Measurements from ENCODE around the gene ARHGAP44. TPM values are rescaled to one million over a fixed set of nuclear protein-coding genes. Genes with fewer than 3 reads are reported as not detected.

The ARHGAP44 gene
- total RNA-seq (2014; rRNA removed): 0.40 and 1.1 TPM in 2 replicates
- percentile 19 among the genes with signal in this experiment for Bru-seq, nascent RNA
- percentile 13 among the genes with signal in this experiment for BruChase-seq, experiment 1, labeled RNA remaining after a 6-hour chase
- BruChase-seq, experiment 2, labeled RNA remaining after a 2-hour chase: percentile 10 among the genes with signal in this experiment
- long read RNA-seq, full-length matches to known transcripts: 1 of 1 reads
- long read RNA-seq, partial matches to known transcripts: 0 of 1 reads
- long read RNA-seq, other reads (novel, unspliced or antisense): 0 of 1 reads

DNA sequence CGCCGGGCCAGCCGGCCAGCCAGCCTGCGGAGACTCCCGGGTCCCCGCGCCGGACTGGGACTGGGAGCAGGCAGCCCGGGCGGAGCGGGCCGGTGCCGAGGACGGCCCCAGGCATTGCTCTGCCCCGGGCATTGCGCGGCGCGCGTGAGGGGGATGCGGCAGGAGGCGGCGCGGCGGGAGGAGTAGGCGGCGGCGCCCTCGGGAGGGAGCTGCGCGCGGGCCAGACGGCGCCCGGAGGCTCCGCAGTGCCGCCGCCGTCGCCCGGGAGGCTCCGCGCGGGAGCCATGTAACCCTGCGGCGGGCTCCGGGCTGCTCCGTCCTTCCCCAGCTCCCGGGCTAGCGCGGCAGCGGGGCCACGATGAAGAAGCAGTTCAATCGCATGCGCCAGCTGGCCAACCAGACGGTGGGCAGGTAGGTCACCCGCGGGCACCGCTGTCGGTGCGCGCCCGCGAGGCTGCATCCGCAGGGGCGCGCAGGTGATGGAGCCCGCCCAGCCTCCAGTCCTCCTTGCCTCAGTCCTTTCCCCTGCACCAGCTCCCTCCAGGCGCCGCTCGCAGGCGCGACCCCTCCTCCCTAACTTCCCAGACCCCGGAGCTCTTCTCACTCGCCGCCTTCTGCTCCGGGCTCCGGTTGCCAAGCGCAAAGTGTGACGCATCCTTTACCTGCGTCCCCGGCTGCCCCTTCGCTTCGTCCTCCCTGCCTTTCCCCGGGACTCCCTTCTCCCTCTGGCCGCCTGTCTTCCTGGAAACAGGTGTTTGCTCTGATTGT, at the start of gene ARHGAP44:
Gene ARHGAP44, plus strand, starts transcription at position 18 of the 768 bp plus-strand sequence. Its CDS starts 341 bp downstream, at position 359.
- Histone ChIP-seq H3K36me3 (ENCODE audit: low read depth, low read length) (no peaks in the 10 kb centered on the region), H3K27ac (ENCODE audit: low read length) (no peak within 1 kb of the TSS), H3K4me3 (ENCODE audit: low read length) (peak within 1 kb of the TSS; percentile 60), H4K20me1 (ENCODE audit: low read length) (no peaks in the 10 kb centered on the region), H3K4me2 (ENCODE audit: low read length) (peak within 1 kb of the TSS; percentile 74), H2AFZ (ENCODE audit: low read length) (peak within 1 kb of the TSS; percentile 56; the same call in 1 of the 2 replicates), H3K9ac (ENCODE audit: low read length) (no peak within 1 kb of the TSS), H3K27me3 (ENCODE audit: low read length) (peaks cover 31% of the 10 kb centered on the region), H3K79me2 (ENCODE audit: low read length) (no peaks in the 10 kb centered on the region), H3K9me3 (ENCODE audit: low read length) (no peaks in the 10 kb centered on the region), H3K9me2 (replicated peaks; ENCODE audit: low read length) (no peaks in the 10 kb centered on the region), H3F3A (ENCODE audit: low read length, unreplicated experiment) (no peaks in the 10 kb centered on the region), H3K4me1 (ENCODE audit: insufficient read depth, low read length) (no peaks in the 10 kb centered on the region)
- DNase-seq (no peak), ATAC-seq (peak; percentile 76)
- POLR2A ChIA-PET (ENCODE audit: unreplicated experiment): no interaction called here
- intact Hi-C loops (cut with micrococcal nuclease): no loop called here
- BruUV-seq (replicated peaks): no TSS peak
- no peak for TF ChIP-seq EZH2 (IDR thresholded peaks at IDR 0.05; ENCODE audit: low read length, unreplicated experiment)
- no peak for TF ChIP-seq EZH2phosphoT487 (IDR thresholded peaks at IDR 0.05; ENCODE audit: borderline replicate concordance, low read length)
- TF ChIP-seq, protein P1, sequence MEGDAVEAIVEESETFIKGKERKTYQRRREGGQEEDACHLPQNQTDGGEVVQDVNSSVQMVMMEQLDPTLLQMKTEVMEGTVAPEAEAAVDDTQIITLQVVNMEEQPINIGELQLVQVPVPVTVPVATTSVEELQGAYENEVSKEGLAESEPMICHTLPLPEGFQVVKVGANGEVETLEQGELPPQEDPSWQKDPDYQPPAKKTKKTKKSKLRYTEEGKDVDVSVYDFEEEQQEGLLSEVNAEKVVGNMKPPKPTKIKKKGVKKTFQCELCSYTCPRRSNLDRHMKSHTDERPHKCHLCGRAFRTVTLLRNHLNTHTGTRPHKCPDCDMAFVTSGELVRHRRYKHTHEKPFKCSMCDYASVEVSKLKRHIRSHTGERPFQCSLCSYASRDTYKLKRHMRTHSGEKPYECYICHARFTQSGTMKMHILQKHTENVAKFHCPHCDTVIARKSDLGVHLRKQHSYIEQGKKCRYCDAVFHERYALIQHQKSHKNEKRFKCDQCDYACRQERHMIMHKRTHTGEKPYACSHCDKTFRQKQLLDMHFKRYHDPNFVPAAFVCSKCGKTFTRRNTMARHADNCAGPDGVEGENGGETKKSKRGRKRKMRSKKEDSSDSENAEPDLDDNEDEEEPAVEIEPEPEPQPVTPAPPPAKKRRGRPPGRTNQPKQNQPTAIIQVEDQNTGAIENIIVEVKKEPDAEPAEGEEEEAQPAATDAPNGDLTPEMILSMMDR (conservative IDR thresholded peaks at IDR 0.05; ENCODE audit: low read depth, low read length): no peak
- CTCF ChIA-PET: no interaction called here

GRCh38 chr17:12739500-12739899, 49.8 kb upstream of the ARHGAP44 start:
- no TSS peak for BruUV-seq (replicated peaks)
- ATAC-seq (no peak), DNase-seq (no peak)
- Histone ChIP-seq H3K79me2 (ENCODE audit: low read length) (no peaks in the 10 kb centered on the region), H2AFZ (ENCODE audit: low read length) (no peak overlapping the region), H3K4me2 (ENCODE audit: low read length) (no peak overlapping the region), H3K27me3 (ENCODE audit: low read length) (peaks cover 42% of the 10 kb centered on the region), H3F3A (ENCODE audit: low read length, unreplicated experiment) (no peaks in the 10 kb centered on the region), H3K9me3 (ENCODE audit: low read length) (no peaks in the 10 kb centered on the region), H3K4me3 (ENCODE audit: low read length) (no peak overlapping the region), H4K20me1 (ENCODE audit: low read length) (no peaks in the 10 kb centered on the region), H3K36me3 (ENCODE audit: low read depth, low read length) (no peaks in the 10 kb centered on the region), H3K27ac (ENCODE audit: low read length) (no peak overlapping the region), H3K4me1 (ENCODE audit: insufficient read depth, low read length) (no peaks in the 10 kb centered on the region), H3K9ac (ENCODE audit: low read length) (no peak overlapping the region), H3K9me2 (replicated peaks; ENCODE audit: low read length) (no peaks in the 10 kb centered on the region)
- ChIA-PET CTCF (no interaction called here), POLR2A (ENCODE audit: unreplicated experiment) (no interaction called here)
- intact Hi-C loops (cut with micrococcal nuclease): no loop called here
- TF ChIP-seq, protein P1 (conservative IDR thresholded peaks at IDR 0.05; ENCODE audit: low read depth, low read length): no peak
- TF ChIP-seq EZH2 (IDR thresholded peaks at IDR 0.05; ENCODE audit: low read length, unreplicated experiment) (no peak), EZH2phosphoT487 (IDR thresholded peaks at IDR 0.05; ENCODE audit: borderline replicate concordance, low read length) (no peak)

- Histone ChIP-seq H3K79me2 (ENCODE audit: low read length) (no peaks in the 10 kb centered on the region), H3K9me3 (ENCODE audit: low read length) (no peaks in the 10 kb centered on the region), H3K9me2 (replicated peaks; ENCODE audit: low read length) (no peaks in the 10 kb centered on the region), H3K36me3 (ENCODE audit: low read depth, low read length) (no peaks in the 10 kb centered on the region), H3K27ac (ENCODE audit: low read length) (no peak overlapping the region), H3K4me1 (ENCODE audit: insufficient read depth, low read length) (no peaks in the 10 kb centered on the region), H3K27me3 (ENCODE audit: low read length) (peaks cover 16% of the 10 kb centered on the region), H4K20me1 (ENCODE audit: low read length) (no peaks in the 10 kb centered on the region), H3K4me3 (ENCODE audit: low read length) (no peak overlapping the region), H2AFZ (ENCODE audit: low read length) (no peak overlapping the region), H3F3A (ENCODE audit: low read length, unreplicated experiment) (no peaks in the 10 kb centered on the region), H3K9ac (ENCODE audit: low read length) (no peak overlapping the region), H3K4me2 (ENCODE audit: low read length) (no peak overlapping the region)
- ATAC-seq: no peak
- TF ChIP-seq EZH2phosphoT487 (IDR thresholded peaks at IDR 0.05; ENCODE audit: borderline replicate concordance, low read length) (no peak), EZH2 (IDR thresholded peaks at IDR 0.05; ENCODE audit: low read length, unreplicated experiment) (no peak)
- TF ChIP-seq, protein P1 (conservative IDR thresholded peaks at IDR 0.05; ENCODE audit: low read depth, low read length): no peak
- no TSS peak for BruUV-seq (replicated peaks)
- ChIA-PET CTCF (no interaction called here), POLR2A (ENCODE audit: unreplicated experiment) (no interaction called here)
- intact Hi-C loops (cut with micrococcal nuclease): no loop called here
- DNase-seq: no peak
These were observed 46.3 kb upstream of the ARHGAP44 start for GRCh38 chr17:12743046-12743445.
